ENCODE data around the gene TNFSF13. TPM values are rescaled to one million over a fixed set of nuclear protein-coding genes. Genes with fewer than 3 reads are reported as not detected.

TNFSF13 gene
- total RNA-seq, 1 donor from 2014 or later: 4.9 TPM

DNA sequence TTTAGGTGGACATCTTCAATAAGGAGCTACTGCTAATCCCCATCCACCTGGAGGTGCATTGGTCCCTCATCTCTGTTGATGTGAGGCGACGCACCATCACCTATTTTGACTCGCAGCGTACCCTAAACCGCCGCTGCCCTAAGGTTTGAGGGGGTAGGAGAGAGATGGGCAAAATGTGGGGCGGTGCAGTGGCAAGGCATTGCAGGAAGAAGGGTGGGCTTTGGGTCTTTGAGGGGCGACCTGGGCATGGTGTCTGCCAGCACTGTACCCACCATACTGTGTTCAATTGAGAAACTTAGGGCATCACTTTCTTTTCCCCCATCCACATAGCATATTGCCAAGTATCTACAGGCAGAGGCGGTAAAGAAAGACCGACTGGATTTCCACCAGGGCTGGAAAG, 11.8 kb downstream of the TNFSF13 start:
- DNase-seq (ENCODE audit: low spot score): no peak
- intact Hi-C loops (cut with DNase I): loop anchor here (5.0 kb wide), 1 partner anchor 318 kb away; the partner anchor contains the start of genes CTDNEP1 and ELP5

DNA sequence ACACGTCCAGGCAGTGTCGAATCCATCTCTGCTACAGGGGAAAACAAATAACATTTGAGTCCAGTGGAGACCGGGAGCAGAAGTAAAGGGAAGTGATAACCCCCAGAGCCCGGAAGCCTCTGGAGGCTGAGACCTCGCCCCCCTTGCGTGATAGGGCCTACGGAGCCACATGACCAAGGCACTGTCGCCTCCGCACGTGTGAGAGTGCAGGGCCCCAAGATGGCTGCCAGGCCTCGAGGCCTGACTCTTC, 13.7 kb downstream of the TNFSF13 start:
- intact Hi-C loops (cut with DNase I): loop anchor here (5.0 kb wide), 1 partner anchor 320 kb away; the partner anchor contains the start of genes CTDNEP1 and ELP5

DNA sequence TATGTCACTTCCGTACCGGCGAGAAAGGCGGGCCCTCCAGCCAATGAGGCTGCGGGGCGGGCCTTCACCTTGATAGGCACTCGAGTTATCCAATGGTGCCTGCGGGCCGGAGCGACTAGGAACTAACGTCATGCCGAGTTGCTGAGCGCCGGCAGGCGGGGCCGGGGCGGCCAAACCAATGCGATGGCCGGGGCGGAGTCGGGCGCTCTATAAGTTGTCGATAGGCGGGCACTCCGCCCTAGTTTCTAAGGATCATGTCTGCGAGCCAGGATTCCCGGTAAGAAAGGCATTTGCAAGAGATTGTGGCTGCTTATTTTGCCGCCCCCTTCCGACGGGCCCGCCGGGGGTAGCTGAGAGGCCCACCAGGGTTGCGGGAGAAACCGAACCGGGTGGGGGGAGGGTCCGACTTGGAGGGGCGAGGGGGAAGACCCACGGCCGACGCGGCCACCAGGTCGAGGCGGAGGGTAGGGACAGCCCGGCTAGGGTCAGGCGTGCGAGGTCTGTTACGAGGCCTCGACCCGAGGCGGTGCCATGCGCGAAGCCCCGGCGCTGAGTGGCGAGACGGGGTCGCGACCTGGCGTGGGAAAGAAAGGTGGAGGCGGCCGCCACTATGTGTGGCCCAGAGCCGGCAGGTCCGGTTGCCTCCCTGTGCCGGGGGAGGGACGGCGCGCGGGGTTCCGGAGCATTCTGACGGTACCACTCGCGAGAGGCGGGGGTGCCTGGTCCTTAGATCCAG, 14.2 kb downstream of the TNFSF13 start:
- DNase-seq (ENCODE audit: low spot score): peak; percentile 99
- intact Hi-C loops (cut with DNase I): loop anchor here (5.0 kb wide), 1 partner anchor 320 kb away; the partner anchor contains the start of genes CTDNEP1 and ELP5

More for the DNA sequence above, 13.7 kb downstream of the TNFSF13 start:
- no peak for DNase-seq (ENCODE audit: low spot score)

DNA sequence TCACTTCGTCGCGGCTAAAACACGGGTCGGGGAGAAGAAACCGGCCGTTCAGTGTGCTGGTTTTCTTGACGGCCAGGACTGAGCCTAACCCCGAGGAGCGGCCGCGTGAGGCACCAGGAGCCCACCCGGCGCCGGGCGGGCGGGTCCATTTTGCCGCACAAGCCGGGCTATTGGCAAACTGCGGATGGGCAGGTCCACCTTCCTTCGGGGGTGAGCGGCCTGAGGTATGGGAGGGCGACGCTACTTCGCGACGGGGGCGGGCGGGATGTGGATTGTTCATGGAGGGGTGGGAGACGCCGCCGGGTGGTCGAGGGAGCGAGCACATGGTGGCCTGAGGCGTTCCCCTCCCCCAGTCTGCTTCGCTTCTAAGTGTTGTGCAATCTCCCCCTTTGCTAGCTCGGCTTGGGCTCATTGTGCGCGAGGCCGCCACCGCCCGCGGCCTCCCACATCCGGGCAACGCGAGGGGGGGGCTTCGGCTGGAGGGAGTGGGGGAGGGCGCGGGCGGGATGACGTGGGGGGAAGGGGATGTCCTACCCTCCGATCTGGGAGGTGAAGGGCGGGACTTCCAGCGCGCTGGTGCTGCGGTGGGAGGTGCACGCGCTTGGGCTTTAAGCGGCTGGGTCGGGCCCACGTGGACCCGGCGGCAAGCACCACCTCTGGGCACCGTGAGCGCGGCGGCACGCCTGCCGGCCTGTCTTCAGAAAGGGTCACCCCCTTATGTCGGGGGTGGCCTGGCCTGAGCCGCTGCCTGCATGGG, 15.0 kb downstream of the TNFSF13 start:
- intact Hi-C loops (cut with DNase I): loop anchor here (5.0 kb wide), 1 partner anchor 321 kb away; the partner anchor contains the start of genes CTDNEP1 and ELP5
- DNase-seq (ENCODE audit: low spot score): peak; percentile 95

DNA sequence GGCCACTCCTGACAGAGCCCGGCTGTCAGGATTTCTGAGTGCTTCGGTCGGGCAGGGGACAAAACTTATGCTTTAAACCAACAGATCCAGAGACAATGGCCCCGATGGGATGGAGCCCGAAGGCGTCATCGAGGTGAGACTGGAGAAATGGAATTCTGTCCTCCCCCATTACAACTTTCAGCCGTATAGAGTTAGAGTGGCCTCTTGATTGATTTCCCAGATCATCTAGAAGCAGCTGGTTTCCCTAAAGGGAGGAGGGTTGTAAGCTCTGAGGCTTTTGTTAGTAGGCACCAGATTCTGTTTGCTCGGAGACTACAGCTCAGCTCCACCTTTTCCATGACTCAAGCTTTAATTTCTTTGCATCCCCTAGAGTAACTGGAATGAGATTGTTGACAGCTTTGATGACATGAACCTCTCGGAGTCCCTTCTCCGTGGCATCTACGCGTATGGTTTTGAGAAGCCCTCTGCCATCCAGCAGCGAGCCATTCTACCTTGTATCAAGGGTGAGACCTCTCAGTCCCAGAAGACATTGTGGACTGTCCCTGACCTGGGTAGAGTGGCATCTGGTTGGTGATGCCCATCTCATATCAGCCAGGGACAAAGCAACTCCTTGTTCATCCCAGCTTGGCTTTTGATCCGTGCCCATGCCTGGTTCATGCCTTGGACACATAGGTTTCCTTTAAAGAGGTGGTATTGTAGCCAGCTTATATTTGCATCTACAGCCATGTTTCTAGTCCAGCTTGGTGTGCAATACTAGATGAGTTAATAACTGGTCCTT, 15.8 kb downstream of the TNFSF13 start:
- intact Hi-C loops (cut with DNase I): loop anchor here (5.0 kb wide), 1 partner anchor 322 kb away; the partner anchor contains the start of genes CTDNEP1 and ELP5

DNA sequence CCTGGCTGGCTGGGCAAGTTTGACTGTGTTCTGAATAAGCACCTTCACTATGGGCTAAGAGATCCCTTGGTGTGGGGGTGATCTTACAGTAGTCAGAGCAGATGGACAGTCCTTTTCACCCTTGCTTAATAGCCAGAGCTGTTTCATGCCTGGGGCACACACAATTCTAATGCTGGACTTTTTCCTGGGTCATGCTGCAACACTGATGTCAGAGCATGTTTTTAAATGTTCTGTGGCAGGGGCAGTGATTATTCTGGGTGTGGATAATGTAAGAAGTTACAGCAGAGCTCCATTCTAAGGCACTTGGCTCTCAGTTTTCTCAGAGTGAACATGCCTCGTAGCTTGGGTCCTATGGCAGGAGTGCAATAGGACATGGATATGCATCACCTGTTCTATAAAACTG, 16.9 kb downstream of the TNFSF13 start:
- intact Hi-C loops (cut with DNase I): no loop called here

More for the DNA sequence above, 15.8 kb downstream of the TNFSF13 start:
- no peak for DNase-seq (ENCODE audit: low spot score)

DNA sequence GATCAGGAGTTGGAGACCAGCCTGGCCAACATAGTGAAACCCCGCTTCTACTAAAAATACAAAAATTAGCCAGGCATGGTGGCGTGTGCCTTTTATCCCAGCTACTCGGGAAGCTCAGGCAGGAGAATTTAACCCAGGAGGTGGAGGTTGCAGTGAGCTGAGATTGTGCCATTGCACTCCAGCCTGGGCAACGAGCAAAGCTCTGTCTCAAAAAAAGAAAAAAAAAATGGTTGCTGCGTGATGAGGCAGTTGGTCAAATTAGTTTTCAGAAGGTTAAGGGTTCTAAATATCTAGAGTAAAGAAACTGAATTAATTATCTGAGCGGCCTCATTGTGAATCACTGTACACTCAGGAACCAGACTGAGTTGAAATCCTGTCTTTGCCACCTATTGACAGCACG, 17.4 kb downstream of the TNFSF13 start:
- no peak for DNase-seq (ENCODE audit: low spot score)
- intact Hi-C loops (cut with DNase I): no loop called here

More for the DNA sequence above, 16.9 kb downstream of the TNFSF13 start:
- no peak for DNase-seq (ENCODE audit: low spot score)

DNA sequence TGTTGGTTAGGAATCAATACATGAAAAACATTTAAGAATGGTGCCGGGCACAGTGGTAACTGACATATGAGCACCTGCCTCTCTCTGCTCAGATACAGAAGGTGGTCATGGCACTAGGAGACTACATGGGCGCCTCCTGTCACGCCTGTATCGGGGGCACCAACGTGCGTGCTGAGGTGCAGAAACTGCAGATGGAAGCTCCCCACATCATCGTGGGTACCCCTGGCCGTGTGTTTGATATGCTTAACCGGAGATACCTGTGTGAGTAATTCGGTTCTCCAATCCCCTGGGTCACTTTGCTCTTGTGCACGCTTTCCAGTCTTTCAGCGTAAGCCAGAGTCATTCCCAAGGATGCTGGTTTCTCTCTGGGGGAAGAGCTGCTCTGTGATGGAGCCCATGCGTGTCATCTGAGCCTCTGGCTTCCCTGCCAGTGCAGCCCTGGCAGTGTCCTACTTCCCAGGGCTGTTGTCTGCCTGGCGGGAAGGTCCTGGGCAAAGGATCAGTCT, 17.9 kb downstream of the TNFSF13 start:
- intact Hi-C loops (cut with DNase I): no loop called here

DNA sequence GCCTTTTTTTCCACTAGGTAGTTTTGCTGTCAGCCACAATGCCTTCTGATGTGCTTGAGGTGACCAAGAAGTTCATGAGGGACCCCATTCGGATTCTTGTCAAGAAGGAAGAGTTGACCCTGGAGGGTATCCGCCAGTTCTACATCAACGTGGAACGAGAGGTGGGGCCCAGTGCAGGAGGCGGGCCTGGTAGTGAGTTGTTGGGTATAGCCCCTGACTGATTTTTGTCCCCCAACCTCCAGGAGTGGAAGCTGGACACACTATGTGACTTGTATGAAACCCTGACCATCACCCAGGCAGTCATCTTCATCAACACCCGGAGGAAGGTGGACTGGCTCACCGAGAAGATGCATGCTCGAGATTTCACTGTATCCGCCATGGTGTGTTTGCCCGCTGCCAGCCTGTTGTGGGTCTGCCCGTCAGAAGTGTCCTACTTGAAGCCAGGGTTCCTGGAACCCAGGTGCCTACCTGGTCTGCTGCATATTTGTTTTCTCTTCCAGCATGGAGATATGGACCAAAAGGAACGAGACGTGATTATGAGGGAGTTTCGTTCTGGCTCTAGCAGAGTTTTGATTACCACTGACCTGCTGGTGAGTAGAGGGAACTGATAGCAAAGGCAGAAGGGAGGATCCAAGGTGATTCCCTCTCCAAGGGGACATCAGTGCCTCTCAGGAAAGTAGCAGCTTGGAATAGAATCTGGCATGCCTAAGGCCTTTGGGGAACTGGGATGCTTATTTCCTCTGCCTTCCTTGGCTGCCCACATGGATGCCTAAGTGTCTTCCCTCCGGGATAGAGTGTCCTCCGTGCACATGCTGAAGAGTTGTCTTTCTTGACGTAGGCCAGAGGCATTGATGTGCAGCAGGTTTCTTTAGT, 19.0 kb downstream of the TNFSF13 start:
- DNase-seq (ENCODE audit: low spot score): no peak
- intact Hi-C loops (cut with DNase I): no loop called here

More for the DNA sequence above, 17.9 kb downstream of the TNFSF13 start:
- DNase-seq (ENCODE audit: low spot score): no peak

DNA sequence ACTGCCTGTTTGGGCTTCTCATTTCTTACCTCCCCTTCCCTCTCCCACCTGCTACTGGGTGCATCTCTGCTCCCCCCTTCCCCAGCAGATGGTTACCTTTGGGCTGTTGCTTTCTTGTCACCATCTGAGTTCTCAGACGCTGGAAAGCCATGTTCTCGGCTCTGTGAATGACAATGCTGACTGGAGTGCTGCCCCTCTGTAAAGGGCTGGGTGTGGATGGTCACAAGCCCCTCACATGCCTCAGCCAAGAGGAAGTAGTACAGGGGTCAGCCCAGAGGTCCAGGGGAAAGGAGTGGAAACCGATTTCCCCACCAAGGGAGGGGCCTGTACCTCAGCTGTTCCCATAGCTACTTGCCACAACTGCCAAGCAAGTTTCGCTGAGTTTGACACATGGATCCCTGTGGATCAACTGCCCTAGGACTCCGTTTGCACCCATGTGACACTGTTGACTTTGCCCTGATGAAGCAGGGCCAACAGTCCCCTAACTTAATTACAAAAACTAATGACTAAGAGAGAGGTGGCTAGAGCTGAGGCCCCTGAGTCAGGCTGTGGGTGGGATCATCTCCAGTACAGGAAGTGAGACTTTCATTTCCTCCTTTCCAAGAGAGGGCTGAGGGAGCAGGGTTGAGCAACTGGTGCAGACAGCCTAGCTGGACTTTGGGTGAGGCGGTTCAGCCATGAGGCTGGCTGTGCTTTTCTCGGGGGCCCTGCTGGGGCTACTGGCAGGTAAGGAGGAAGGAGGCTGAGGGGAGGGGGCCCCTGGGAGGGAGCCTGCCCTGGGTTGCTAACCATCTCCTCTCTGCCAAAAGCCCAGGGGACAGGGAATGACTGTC, 20.7 kb downstream of the TNFSF13 start, which contains the start of gene CD68:
TSS of gene CD68 (plus strand) at position 638 of the 833 bp plus-strand sequence. CDS start at position 678, 40 bp downstream.
- no peak for DNase-seq (ENCODE audit: low spot score)
- intact Hi-C loops (cut with DNase I): no loop called here

DNA sequence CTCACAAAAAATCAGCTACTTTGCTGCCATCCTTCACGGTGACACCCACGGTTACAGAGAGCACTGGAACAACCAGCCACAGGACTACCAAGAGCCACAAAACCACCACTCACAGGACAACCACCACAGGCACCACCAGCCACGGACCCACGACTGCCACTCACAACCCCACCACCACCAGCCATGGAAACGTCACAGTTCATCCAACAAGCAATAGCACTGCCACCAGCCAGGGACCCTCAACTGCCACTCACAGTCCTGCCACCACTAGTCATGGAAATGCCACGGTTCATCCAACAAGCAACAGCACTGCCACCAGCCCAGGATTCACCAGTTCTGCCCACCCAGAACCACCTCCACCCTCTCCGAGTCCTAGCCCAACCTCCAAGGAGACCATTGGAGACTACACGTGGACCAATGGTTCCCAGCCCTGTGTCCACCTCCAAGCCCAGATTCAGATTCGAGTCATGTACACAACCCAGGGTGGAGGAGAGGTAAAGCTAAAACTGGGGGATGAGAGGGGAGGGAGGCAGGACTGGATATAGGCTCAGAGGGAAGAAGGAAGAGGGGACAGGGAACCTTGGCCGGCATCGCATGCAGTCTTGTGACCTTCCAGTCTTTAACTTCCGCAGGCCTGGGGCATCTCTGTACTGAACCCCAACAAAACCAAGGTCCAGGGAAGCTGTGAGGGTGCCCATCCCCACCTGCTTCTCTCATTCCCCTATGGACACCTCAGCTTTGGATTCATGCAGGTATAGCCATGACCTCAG, 21.5 kb downstream of the TNFSF13 start:
- no peak for DNase-seq (ENCODE audit: low spot score)
- intact Hi-C loops (cut with DNase I): no loop called here

DNA sequence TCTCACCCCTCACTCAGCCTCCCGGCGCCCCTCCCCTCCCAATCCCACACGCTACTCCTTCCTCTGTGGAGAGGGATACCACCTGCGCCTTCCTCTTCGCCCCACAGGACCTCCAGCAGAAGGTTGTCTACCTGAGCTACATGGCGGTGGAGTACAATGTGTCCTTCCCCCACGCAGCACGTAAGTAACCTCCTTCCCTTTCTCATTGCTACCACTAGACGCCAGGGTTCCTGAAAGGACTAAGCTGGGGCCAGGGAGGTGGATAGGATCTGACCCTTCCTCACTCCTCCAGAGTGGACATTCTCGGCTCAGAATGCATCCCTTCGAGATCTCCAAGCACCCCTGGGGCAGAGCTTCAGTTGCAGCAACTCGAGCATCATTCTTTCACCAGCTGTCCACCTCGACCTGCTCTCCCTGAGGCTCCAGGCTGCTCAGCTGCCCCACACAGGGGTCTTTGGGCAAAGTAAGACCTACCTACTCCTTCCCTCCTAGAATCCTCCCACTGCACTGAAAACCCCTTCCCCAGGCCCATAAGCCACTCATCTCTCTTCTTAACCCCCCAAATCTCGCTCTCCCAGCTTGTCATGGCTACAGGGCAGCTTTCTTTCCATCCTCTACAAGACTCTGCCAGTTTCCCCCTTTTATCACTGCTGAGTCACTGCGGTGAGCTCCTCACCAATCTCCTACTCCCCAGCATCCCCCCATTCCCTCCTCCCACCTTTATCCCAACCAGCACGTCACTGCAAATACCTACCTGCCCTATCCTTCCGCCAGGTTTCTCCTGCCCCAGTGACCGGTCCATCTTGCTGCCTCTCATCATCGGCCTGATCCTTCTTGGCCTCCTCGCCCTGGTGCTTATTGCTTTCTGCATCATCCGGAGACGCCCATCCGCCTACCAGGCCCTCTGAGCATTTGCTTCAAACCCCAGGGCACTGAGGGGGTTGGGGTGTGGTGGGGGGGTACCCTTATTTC, 22.3 kb downstream of the TNFSF13 start:
- DNase-seq (ENCODE audit: low spot score): no peak
- intact Hi-C loops (cut with DNase I): no loop called here

DNA sequence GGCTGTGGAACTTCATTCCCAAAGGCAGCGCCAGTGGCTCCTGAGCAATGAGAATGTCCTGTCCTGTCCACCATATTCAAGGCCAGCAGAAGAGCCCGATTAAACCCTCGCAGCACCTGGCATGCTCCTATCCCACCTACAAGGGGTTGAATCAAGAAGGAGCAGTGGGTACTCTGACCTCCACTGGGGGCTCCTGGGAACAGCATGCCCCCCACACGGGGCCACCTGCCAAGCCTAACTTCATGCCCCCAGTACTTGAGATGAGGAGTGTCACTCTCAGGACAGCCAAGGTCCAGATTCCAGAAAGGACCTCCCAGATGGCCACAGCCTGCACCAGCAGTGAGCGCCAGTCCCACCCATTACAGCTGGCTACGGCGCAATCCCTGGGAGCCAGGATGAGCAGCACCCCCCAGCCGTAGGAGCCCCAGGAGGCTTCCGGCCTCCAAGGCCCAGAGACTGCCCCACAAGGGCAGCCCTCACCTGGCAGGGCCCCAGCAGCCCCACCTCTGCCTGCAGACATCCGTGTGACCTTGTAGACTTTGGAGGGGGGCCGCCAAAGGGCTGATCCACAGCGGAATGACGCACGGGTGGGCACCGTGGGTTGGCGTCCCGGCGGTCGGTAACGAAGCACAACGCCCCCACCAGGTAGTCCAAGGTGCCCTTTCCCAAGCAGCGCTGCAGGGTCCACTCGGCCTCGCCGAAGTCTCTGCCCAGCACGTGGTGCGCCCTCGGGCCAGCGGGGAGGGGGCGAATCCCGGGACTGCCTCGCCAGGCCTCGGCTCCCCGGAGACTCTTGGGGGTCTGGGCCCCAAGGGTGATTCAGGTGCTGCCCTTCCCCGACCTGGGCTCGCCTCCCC, 24.1 kb downstream of the TNFSF13 start:
- intact Hi-C loops (cut with DNase I): loop anchor here (2.0 kb wide), 2 partner anchors 32 to 104 kb away; partner anchors contain the start of genes FXR2 and TP53
- no peak for DNase-seq (ENCODE audit: low spot score)

DNA sequence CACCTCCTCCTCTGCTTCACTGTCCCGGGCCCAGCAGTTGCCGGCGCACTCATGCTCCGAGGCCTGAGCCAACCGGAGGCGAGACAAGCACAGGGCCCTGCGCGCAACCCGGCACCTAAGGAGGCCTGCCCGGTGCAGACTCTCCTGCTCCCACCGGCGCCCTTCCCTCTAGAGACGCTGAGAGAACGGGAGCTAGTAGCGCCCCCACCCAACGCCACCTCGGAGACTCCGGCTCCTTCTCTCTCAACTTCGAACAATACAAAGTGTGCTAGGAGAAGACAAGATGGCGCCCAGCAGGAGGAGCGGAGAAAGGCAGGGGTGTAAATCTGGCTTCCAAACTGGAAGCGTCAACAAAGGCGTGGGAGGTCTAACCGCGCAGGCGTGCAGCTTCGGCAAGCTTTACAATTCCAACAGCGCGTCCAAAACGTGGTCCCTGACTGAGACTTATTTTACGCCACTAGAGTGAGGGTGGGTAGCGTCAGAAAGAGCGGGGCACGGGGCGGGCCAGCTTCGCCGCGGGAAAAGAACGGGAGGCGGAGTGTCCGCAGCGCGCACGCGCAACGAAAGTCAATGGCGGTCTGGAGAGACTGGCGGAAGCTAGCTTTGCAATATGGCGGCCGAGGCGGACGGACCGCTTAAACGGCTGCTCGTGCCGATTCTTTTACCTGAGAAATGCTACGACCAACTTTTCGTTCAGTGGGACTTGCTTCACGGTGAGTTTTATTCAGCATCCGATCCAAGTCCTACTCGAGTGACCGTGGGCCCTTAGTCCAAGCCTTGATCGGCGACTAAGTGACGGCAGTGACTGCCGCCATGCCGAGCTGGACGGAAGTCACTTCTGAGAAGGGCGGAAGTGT, 24.9 kb downstream of the TNFSF13 start, which contains the start of gene MPDU1:
TSS of gene MPDU1 (plus strand) at position 600 of the 857 bp plus-strand sequence. CDS start at position 611, 11 bp downstream.
- DNase-seq (ENCODE audit: low spot score): peak; percentile 98
- intact Hi-C loops (cut with DNase I): loop anchor here (2.0 kb wide), 2 partner anchors 31 to 103 kb away; partner anchors contain the start of genes FXR2 and TP53

All from cardiac septum (tissue), 1 donor.